Renal cortical epithelial cell (primary cell): ENCODE results near the gene PDZD7. TPM values are rescaled to one million over a fixed set of nuclear protein-coding genes. Genes with fewer than 3 reads are reported as not detected.

Experiments
- DNase-seq: peaks from one replicate; pipeline ENCODE4 v3.0.0-alpha.2; 2011; ENCODE audit warnings: low read depth
- total RNA-seq: library from RNA; depleted of rRNA; stranded (reverse); fragments of >200 nt; gene quantifications from 2 replicates; pipeline ENCODE4 v1.2.3, GENCODE V29; 2014

PDZD7 gene
- total RNA-seq, 1 donor from 2014 or later = 1.3 TPM

DNA sequence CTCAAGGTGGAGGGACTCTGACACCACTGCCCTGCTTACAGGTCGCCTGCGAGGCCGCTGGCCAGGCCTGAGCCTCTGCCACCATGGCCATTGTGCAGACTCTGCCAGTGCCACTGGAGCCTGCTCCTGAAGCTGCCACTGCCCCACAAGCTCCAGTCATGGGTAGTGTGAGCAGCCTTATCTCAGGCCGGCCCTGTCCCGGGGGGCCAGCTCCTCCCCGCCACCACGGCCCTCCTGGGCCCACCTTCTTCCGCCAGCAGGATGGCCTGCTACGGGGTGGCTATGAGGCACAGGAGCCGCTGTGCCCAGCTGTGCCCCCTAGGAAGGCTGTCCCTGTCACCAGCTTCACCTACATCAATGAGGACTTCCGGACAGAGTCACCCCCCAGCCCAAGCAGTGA is 28.5 kb downstream of the PDZD7 start:
- DNase-seq = no peak

DNA sequence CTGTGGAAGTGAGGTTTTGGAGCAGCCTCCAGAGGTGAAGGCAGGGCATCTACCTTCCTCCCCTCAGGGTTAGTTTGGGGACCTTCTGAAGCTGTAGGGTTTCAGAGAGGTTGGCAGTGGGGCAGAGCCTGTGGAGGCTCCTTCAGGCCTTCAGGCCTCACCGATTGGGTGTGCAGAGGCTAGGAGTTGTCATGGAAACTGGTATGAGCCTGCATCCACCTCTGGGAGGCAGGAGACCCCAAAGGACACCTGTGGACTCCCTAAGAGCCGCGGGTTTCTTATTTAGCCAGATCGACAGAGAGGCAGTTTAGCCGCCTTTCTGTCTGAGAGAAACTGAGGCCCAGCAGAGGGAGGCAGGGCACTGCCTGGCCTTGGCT is 29.3 kb downstream of the PDZD7 start:
- DNase-seq = no peak

DNA sequence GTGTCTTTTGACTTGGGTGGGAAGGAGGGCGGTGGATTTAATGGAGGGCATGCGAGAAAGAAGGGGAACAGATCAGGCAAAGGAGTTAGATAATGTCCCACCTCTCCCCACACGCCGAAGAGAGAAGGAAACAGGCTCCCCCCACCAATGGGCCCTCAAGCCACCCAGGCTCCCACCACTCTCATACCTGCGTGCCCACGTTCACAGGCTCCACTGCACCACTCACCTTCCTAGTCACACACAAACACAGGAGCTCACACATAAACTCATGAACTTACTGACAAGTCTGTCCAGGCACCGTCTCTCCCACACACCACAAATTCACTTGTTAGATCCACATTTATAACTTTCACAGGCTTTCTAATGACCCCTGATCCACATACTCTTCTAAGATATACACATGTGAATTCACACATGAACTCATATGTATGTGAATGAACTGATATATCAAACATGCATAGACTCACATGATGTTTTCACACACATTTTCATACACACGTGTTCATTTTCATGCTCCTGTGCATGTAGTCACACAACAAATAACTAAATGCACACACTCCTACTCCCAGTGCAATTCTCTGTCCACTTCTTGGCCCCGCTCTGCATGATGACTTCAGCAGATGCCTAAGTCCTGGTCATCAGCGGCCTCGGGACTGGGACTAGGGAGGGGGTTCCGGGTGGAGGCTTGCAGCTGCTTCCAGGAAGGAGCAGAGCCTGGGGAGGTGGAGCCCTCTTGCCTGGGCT is 29.8 kb downstream of the PDZD7 start:
- DNase-seq = peak; percentile 81

DNA sequence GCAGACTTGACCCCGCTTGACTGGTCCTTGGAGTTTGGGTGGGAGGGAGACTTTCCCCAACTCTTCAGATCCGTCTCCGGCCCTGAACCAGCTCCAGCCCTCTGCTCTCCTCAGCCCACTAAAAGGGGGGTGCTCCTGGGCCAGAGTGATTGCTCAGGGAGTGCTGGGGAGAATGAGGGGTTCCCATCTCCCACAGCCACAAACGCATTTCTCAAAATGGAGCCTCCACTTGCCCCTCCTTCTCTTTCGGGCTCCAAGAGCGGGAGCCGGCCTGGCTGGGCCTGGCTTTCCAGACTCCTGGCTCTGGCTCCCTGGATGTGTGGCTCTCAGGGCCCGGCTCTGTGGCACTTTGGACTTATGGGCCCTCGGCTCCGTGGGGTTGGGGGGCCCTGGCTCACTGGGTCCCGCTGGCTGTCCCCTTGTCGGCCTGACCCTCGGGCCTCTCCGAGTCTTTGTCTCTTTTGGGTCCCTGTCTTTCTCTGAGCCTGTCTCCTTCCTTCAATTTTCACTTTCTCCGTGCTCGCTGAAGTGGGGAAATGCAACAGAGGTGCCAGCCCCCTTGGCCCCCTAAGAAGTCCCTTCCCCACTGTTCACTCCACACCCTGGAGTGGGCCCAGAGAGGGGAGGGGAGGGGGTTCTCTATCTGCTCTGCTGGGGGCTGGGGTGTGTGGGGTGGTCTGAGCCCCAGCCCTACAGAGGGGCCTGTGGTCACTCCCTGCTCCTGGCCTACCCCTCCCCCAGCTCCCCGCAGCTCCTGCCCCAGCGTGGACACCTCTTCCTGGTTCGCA is 30.6 kb downstream of the PDZD7 start:
- no peak for DNase-seq

DNA sequence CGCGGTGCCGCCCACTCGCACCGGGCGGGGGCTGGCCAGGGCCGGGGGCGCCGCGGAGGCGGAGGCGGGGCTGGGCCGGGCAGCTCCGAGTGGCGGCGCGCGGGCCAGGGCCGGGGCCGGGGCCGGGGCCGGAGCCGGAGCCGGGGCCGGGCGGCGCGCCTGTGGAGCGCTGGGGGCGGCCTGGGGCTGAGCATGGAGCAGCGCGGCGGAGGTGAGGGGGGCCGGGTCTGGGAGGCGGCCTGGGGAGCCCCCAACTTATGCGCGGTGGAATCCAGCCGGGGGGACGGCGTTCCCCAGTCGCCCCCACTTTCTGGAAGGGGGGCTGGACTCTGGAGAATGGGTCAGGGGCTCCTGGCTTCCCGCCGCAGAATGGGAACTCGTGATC is 31.2 kb downstream of the PDZD7 start, which contains the start of gene LZTS2:
LZTS2 (plus strand) TSS at position 67 of the 385 bp plus-strand sequence. CDS start 2,731 bp downstream, outside the sequence.
- DNase-seq = no peak

DNA sequence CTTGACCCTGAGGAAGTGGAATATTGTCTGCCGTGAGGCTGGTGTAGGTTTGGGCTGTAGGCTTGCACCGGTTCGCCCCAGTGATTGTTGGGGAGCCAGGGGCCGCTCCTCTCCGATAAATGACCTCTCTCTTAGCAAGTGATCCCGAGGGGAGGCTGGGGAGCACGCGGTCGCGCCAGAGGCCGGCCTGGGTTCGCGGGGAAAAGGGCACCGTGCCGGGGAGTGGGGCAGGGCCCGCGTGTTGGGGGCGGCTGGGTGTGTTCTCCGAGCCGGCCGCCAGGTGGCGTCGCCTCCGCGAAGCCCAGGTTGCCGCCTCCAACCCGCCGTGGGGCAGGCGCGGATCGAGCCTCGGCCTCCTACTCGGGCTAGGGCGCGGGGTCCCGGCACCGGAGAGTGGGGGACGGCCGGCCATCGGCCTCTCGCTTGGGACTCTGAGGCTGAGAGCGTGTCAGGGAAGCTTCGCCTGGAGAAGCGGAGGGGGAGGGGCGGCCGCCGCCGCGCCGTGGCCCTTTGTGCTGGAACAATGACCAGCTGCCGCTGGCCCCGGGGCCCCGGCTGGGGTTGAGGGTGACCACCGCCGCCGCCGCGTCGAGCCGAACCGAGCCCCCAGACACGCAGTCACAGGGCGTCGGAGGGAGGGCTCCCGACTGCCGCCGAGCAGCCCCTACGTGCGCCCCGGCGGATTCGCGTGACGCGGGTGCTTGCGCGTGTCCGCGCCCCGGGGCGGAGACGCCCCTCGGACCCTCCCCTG is 31.8 kb downstream of the PDZD7 start:
- DNase-seq = no peak

DNA sequence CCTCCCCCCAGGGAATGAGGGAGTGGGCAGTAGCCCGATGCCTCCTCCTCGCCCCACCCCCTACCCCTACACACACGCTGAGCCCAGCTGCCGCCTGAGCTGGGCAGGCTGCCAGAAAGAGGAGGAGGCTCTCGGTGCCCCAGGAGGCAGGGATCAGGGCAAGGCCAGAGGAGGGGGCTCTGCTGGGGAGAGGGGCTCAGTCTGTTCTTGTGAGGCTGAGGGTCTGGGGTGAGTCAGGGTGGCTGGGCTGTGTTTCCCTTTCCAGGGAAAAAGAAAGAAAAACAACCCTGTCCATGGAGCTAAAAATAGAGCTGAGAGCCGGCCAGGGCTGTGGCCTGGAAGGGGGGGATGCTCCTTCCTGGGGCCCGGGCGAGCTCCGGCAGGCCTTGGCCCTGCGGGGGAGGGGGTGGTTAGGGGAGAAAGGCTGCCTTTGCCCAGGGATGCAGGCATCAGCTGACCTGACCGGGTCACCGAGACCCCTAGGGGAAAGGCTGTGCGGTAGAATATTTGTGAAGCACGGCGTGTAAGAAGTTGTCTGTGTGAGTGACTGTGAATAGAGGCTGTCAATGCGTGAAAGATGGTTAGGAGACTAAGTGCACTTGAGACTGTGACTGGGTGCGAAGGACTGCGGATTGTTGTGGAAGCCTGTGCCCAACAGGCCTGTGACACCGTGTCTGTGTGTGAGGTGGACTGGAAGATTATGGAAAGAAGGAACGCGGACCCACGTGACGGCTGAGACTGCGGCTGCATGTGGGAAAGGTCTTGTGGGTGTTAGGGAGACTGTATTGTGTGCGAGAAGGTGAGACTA is 32.5 kb downstream of the PDZD7 start:
- DNase-seq = peak; percentile 53

DNA sequence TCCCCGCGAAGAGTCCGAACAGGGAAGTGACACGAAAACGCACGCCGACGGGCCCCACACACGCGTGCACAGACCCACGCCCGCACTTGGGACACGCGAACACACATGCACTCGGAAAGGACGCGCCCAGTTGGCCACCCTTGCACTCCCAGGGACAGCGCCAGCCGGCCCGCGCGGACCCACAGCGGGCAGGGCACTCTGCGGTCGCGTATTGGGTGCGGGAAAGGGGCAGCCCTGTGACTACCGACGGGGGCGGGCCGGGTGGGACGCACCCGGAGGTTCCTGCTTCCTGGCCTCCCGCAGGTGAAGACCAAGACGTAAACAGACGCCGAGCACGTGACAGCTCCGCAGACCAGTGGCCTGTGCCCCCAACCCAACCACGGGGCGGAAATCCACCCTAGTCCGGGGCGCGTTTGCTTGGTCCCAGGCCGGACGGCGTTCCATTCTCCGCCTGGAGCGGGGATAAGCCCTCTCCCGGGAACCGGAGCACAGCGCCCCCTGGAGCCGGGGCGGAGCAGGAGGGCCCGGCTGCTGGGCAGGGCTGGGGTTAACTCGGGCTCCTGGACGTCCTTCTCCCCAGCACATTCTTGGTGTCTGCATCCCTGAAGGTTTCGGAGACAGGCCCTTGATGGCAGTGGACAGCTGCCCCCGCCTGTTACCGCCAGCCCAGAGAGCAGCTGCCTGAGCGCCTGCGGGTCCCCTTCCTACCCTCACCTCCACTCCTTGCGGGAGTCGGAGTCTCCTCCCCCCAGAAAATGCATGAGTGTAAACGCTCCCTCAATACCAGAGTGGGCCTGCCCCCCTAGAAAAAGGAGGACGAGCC is 33.4 kb downstream of the PDZD7 start:
- DNase-seq = peak; percentile 46

DNA sequence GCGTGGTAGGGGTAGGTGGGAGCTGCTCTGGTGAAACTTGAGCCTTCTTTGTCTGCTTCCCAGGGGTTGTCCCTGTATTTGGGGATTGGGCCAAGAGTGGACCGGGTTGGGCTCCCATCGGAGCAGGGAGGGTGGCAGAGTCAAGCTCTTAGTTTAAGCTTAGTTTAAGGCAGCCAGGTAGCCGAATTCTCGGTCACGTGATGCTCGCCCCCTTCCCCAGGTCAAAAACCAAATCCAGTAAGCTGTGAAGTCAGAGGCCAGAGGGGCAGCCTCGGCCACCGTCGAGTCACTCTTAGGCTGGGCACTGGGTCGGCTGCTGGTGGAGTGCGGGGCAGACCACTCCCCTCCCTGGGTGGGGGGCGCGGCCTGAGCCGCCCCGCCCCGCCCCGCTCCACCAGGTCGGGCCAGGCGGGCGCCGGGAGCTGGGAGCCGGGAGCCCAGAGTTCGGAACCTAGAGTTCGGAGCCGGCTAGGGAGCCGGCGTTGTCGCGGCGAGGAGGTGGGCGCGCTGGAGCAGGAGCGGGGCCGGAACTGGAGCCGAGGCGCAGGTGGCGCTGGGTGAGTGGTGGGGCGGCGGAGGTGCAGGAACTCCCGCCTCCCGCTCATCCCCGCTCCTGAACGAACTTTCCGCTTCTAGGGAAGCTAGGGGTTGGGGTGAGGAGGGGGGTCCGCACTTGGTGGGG is 34.1 kb downstream of the PDZD7 start:
- no peak for DNase-seq

DNA sequence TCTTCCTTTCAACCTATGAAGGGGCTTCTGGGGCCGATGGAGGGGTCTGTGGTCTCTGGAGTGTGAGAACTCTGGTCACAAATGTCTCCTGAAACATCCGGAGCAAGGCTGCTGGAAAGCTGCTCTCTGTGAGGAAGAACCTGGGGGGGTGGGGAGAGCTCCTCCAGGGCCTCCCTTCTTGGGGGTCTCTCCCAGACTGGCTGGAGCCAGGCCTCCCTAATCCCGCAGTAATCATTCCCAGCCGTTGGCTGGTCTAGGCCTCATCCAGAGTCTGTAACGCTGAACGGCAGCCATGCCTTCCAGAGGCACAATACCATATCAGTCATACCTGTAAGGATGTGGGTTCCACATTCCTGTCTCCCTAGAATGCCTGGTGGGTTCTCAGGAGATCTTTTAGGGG is 35.7 kb downstream of the PDZD7 start:
- DNase-seq = no peak

DNA sequence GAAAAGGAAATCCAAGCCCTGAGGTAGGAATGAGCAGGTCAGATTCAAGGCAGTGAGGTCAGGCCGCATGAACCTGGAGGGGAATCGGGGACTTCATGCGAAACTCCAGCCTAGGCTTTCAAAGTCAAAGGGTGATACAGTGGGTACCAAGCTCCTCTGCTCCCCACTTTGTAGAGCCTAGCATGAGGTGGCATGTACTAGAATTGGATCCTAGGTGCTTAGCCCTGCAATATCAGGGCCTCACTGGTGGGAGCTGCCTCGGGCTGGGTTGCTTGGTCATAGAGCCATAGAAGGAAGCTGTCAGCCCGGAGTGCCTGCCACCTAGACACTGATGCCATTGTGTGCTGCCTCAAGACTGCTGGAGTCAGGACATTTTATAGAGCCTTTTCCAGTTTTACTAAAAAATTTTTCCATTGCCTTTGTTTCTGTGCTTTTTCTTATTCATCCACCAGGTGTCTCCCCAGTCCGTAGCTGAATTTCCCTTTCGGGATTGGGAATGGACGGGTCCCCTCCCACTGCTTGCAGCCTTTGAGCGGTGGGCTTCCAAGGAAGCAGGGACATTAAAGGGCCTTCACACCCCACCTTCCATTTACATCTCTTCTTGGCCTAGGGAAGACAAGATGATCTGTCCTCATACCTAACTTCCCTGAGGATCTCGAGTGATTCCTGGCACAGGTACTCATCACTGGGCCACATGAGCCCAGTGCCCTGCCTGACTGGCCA is 36.8 kb downstream of the PDZD7 start:
- no peak for DNase-seq

DNA sequence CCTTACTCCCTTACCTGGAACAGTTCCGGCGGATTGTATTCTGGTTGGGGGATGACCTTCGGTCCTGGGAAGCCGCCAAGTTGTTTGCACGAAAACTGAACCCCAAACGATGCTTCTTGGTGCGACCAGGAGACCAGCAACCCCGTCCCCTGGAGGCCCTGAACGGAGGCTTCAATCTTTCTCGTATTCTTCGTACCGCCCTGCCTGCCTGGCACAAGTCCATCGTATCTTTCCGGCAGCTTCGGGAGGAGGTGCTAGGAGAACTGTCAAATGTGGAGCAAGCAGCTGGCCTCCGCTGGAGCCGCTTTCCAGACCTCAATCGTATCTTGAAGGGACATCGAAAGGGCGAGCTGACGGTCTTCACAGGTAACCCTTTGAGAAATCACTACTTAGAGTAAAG is 41.8 kb downstream of the PDZD7 start:
- no peak for DNase-seq

DNA sequence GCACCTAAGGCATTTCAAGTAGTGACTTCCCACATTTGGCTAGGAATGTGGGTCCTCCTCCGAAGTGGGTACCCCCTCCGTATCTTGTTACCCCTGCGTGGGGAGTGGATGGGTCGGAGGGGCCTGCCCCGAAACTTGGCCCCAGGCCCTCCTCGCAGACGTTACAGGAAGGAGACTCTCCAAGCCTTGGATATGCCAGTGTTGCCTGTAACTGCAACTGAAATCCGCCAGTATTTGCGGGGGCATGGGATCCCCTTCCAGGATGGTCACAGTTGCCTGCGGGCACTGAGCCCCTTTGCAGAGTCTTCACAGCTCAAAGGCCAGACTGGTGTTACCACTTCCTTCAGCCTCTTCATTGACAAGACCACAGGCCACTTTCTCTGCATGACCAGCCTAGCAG is 42.8 kb downstream of the PDZD7 start:
- DNase-seq = no peak

DNA sequence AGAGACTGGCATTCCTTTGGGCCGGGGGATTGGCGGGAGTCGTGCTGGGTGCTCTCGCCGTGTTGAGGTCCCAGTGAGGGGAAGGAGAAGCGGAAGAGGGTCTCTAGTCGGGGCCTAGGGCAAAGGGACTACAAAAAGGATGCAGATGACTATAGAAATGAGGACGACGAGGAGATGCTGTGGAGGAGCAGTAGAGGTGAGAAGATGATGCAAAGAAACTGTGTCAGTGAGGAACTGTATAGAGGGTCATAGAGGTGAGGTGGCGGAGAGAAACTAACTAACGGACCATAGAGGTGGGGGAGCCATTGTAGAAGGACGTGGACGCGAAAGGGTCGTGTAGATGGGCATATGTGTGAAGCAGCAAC is 43.3 kb downstream of the PDZD7 start:
- DNase-seq = no peak

DNA sequence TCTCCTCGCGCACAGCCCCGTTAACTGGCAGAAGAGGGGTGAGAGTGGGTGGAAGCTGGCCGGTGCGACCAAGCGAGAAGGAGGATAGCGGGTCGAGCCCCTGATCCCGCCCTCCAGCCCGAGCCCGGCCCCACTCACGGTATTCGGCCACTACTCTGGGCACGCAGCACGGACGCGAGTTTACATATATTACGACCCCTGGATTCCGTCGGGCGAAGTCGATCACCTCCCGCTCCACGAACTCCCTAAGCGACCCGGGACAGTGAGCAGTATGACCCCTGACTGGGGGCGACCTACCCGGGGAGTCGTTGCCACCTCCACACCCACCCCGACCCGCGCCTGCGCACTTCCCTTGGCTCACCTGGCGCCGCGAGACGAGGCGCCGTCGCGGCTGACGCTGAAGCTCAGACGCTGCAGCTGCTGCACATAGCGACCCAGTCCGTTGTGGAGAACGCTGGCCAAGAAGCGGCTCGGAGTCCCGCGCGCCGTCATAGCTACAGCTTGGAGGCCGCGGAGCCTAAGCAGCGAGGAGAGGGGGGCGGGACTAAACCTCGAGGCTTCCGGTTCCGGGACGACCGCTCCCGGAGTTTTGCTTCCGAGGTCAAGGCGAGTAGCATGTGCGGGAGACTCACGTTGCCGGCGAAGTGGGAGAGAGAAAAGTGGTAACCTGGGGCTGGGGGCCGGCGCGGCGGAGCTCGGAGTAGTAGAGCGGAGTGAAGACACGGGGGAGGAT is 43.8 kb downstream of the PDZD7 start, which contains the start of the genes MRPL43 and TWNK:
MRPL43 (minus strand) TSS at position 546 of the 733 bp plus-strand sequence; CDS start at position 492, 54 bp downstream.
TWNK (plus strand) TSS at position 592 of the 733 bp plus-strand sequence. CDS start 668 bp downstream, outside the sequence.
- DNase-seq = peak; percentile 56

DNA sequence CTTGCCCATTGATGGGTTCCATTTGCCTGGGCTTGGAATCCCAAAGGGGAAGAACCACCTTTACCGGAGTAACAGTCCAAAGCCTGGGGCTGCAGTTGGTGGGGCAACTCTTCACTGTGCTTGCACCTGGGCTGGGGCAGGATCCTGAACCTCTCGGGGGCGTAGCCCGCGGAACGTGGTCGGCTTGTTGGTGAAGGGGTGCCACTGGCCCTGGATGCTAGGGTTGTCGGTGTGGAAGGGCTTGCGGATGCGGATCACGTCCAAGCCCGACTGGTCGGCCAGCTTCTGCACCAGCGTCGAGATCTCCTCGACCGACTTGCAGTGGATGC is 44.3 kb downstream of the PDZD7 start:
- DNase-seq = no peak

DNA sequence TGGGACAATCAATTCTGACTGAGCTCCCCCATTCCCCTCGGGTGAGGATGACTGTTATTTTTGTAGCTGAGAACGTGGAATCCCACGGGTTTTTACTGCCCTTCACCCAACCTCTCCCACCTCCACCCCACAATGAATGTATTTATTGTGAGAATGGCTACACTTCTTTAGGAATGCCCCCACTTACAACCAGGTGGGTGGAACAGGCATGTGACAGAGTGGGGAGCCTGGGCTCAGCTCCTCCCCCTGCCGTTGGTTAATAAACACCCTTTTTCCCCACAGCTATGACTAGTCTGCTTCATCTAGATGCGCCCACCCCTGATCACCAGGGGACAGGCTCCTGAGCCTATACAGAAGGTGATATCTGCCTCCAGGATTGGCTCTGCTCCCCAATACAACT is 45.6 kb downstream of the PDZD7 start:
- DNase-seq = peak; percentile 56

DNA sequence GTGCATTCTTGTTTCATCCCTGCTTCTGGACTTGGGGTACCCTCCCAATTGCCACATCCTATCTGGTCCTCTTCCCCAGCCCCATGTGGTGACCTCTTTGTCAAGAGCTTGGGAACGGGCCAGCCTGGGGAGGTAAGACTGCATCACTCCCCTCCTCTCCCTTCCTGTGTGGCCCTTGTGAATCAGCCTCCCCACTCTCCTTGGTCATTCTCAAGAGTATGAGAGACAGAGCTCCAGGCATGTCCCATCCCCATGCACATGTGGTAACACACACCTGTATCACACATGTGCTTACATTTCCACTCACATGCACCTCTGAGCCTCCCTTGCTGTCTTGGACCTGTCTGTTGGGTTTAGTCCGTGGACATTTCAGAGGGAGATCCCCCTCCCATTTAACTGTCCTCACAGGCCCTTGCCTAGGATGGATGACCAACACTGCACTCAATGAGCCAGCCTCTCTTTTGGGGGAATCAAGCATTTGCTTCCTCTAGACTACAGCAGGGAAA is 46.2 kb downstream of the PDZD7 start:
- DNase-seq = no peak
